ENCODE measurements around the gene KIF1A.
"Not testable (repeated sequence)": the region's sequence is repeated elsewhere in the genome, so short reads cannot be mapped to it uniquely, and the experiment has no call there.

The KIF1A gene

DNA sequence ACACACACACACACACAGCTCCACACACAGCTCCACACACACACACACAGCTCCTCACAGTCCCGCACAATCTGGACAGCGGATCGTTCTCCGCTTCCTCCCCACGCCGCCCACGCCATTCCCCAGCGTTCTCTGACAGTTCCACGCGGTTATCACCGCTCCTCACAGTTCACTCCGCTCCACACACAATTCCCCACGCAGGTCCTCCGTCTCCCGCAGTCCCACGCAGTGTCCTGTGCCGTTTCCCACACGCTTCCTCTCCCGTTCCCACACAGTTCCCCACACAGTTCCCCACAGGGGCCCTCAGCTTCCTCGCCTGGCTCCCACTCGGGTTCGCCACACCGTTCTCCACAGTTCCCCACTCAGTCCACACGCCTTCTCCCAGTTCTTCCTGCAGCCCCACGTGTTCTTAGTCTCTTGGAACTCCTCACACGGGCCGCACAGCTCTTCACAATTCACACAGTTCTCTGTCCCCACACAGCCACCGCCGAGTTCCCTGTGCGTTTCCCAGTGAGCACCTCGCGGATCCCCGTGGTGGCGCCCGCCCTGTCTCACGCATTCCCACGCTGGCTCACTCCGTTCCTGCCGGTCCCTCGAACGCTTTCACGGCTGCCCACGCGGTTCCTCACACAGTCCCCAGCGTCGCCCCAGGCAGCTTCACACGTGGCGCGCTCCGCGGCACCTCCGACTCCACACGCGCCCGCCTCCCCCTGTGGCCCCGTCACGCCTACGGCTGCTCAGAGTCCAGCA is 38.4 kb downstream of the KIF1A start:
- Histone ChIP-seq H3K4me3 (ENCODE audit: low read length) (no peak overlapping the region), H2AFZ (ENCODE audit: low read depth, low read length) (no peak overlapping the region), H3K36me3 (ENCODE audit: insufficient read depth, low read length) (peaks cover 35% of the 10 kb centered on the region), H3K9me3 (ENCODE audit: low read length) (no peaks in the 10 kb centered on the region), H3K4me1 (ENCODE audit: insufficient read depth, low read length) (no peaks in the 10 kb centered on the region), H3K27me3 (ENCODE audit: insufficient read depth, low read length) (no peaks in the 10 kb centered on the region)

GRCh38 chr2:240780023-240780700 is 39.9 kb downstream of the KIF1A start:
- Histone ChIP-seq H3K27me3 (ENCODE audit: insufficient read depth, low read length) (no peaks in the 10 kb centered on the region), H3K4me1 (ENCODE audit: insufficient read depth, low read length) (no peaks in the 10 kb centered on the region), H3K9me3 (ENCODE audit: low read length) (no peaks in the 10 kb centered on the region), H2AFZ (ENCODE audit: low read depth, low read length) (no peak overlapping the region), H3K4me3 (ENCODE audit: low read length) (no peak overlapping the region), H3K36me3 (ENCODE audit: insufficient read depth, low read length) (peaks cover 34% of the 10 kb centered on the region)

DNA sequence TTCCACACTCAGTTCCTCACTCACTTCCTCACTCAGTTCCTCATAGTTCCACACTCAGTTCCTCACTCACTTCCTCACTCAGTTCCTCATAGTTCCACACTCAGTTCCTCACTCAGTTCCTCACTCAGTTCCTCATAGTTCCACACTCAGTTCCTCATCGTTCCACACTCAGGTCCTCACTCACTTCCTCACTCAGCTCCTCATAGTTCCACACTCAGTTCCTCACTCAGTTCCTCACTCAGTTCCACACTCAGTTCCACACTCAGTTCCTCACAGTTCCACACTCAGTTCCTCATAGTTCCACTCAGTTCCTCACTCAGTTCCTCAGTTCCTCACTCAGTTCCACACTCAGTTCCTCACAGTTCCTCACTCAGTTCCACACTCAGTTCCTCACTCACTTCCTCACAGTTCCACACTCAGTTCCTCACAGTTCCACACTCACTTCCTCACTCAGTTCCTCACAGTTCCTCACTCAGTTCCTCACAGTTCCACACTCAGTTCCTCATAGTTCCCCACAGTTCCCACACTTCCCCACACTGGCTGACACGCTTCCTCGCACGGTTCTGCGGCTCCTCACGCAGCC is 40.7 kb downstream of the KIF1A start:
- H3K4me3 ChIP-seq (ENCODE audit: low read length); H3K27me3 ChIP-seq (ENCODE audit: insufficient read depth, low read length); H3K4me1 ChIP-seq (ENCODE audit: insufficient read depth, low read length); H2AFZ ChIP-seq (ENCODE audit: low read depth, low read length); H3K9me3 ChIP-seq (ENCODE audit: low read length): not testable (repeated sequence)
- H3K36me3 ChIP-seq (ENCODE audit: insufficient read depth, low read length), result peaks cover 35% of the 10 kb centered on the region

DNA sequence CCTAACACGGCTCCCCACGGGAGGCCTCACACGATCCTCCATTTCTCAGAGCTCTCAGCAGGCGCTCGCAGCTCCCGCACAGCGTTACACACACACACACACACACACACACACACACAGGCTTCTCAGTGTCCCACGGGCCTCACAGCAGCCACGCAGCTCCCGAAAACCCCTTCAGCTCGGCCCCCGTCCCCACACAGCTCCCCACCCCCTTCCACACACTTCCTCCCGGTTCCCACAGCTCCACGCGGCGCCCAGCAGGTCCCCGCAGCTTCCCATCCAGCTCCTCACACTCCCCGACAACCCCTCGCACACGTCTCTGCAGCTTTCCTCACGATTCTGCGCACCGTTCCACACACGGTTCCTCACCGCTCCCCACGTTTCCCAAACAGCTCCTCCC is 41.6 kb downstream of the KIF1A start:
- Histone ChIP-seq H3K27me3 (ENCODE audit: insufficient read depth, low read length) (no peaks in the 10 kb centered on the region), H3K4me3 (ENCODE audit: low read length) (no peak overlapping the region), H3K9me3 (ENCODE audit: low read length) (no peaks in the 10 kb centered on the region), H3K36me3 (ENCODE audit: insufficient read depth, low read length) (peaks cover 33% of the 10 kb centered on the region), H3K4me1 (ENCODE audit: insufficient read depth, low read length) (no peaks in the 10 kb centered on the region), H2AFZ (ENCODE audit: low read depth, low read length) (no peak overlapping the region)

- H3K36me3 ChIP-seq (ENCODE audit: insufficient read depth, low read length), result peaks cover 36% of the 10 kb centered on the region
- no peak overlapping the region for H3K4me3 ChIP-seq (ENCODE audit: low read length)
- H3K4me1 ChIP-seq (ENCODE audit: insufficient read depth, low read length), result no peaks in the 10 kb centered on the region
- H3K9me3 ChIP-seq (ENCODE audit: low read length), result no peaks in the 10 kb centered on the region
- no peak overlapping the region for H2AFZ ChIP-seq (ENCODE audit: low read depth, low read length)
- H3K27me3 ChIP-seq (ENCODE audit: insufficient read depth, low read length), result no peaks in the 10 kb centered on the region
Observed at GRCh38 chr2:240777456-240778212, 42.4 kb downstream of the KIF1A start.

DNA sequence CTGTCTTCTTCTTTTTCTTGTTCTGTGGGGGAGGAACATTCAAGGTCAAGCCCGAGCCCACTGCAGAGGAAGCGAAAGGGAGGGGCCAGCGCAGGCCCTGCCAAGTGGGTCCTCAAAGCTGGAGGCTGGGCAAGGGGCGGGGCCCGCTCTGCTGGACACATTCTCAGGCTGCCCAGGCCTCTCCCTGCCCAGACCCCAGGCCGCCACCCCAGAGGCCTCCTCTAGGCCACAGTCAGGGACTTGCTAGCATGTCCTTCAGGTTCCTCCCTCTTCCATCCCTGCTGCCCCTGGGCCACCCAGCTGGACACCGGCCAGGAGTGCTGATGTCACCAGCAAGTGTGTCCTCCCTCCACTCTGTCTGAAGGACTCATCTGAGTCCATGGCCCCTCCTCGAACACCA is 44.1 kb downstream of the KIF1A start:
- no peaks in the 10 kb centered on the region for H3K4me1 ChIP-seq (ENCODE audit: insufficient read depth, low read length)
- no peak overlapping the region for H3K4me3 ChIP-seq (ENCODE audit: low read length)
- peaks cover 49% of the 10 kb centered on the region for H3K36me3 ChIP-seq (ENCODE audit: insufficient read depth, low read length)

GRCh38 chr2:240774856-240775255 is 45.2 kb downstream of the KIF1A start:
- Histone ChIP-seq H3K36me3 (ENCODE audit: insufficient read depth, low read length) (peaks cover 59% of the 10 kb centered on the region), H3K27me3 (ENCODE audit: insufficient read depth, low read length) (no peaks in the 10 kb centered on the region), H3K4me1 (ENCODE audit: insufficient read depth, low read length) (no peaks in the 10 kb centered on the region), H3K9me3 (ENCODE audit: low read length) (no peaks in the 10 kb centered on the region), H3K4me3 (ENCODE audit: low read length) (no peak overlapping the region), H2AFZ (ENCODE audit: low read depth, low read length) (no peak overlapping the region)

More for the DNA sequence above, 44.1 kb downstream of the KIF1A start:
- Histone ChIP-seq H3K27me3 (ENCODE audit: insufficient read depth, low read length) (no peaks in the 10 kb centered on the region), H2AFZ (ENCODE audit: low read depth, low read length) (no peak overlapping the region), H3K9me3 (ENCODE audit: low read length) (no peaks in the 10 kb centered on the region)

DNA sequence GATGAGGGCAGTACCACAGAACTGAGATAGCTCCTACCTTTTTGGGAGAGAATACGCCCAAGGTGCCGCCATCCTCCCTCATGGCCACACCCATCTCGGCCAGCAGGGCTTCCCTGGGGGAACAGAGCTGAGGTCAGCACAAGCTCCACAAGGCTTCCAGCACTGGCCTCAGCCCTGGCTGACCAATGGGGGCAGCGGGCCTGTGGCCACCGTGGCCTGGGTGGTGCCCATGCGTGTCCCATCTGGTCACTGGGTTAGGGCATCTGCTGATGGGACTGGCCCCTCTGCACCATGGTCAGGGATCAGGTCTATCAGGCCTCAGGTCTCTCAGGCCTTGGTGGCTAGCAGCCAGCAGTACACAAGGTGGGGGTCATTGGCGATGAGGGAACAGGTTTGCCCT is 50.9 kb downstream of the KIF1A start:
- Histone ChIP-seq H3K36me3 (ENCODE audit: insufficient read depth, low read length) (peaks cover 87% of the 10 kb centered on the region), H3K9me3 (ENCODE audit: low read length) (no peaks in the 10 kb centered on the region), H3K4me3 (ENCODE audit: low read length) (no peak overlapping the region), H3K27me3 (ENCODE audit: insufficient read depth, low read length) (no peaks in the 10 kb centered on the region), H2AFZ (ENCODE audit: low read depth, low read length) (no peak overlapping the region), H3K4me1 (ENCODE audit: insufficient read depth, low read length) (no peaks in the 10 kb centered on the region)

DNA sequence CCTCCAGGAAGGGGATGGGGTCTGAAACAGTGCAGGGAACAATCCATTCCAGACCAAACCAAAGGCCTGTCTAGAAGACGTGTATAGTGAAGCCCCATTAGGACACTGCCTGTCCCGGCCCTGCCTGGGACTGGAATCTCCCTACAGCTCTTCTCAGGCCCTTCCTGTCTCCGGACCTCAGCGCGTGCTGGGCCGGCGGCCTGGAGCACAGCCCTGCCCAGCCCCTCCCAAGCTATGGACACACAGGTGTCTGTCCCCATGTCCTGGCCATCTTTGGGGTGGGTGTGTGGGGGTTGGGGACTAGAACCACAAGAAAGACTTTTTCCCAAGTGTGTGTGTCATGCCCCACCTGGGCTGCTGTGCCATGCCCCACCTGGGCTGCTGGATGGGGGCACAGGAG is 51.8 kb downstream of the KIF1A start:
- H3K4me3 ChIP-seq (ENCODE audit: low read length), result no peak overlapping the region
- H3K9me3 ChIP-seq (ENCODE audit: low read length), result no peaks in the 10 kb centered on the region
- no peak overlapping the region for H2AFZ ChIP-seq (ENCODE audit: low read depth, low read length)
- peaks cover 84% of the 10 kb centered on the region for H3K36me3 ChIP-seq (ENCODE audit: insufficient read depth, low read length)
- H3K27me3 ChIP-seq (ENCODE audit: insufficient read depth, low read length), result no peaks in the 10 kb centered on the region
- no peaks in the 10 kb centered on the region for H3K4me1 ChIP-seq (ENCODE audit: insufficient read depth, low read length)

- Histone ChIP-seq H3K36me3 (ENCODE audit: insufficient read depth, low read length) (peaks cover 81% of the 10 kb centered on the region), H3K4me1 (ENCODE audit: insufficient read depth, low read length) (no peaks in the 10 kb centered on the region)
Observed at GRCh38 chr2:240767341-240767740, 52.7 kb downstream of the KIF1A start.

GRCh38 chr2:240766072-240766471 is 53.9 kb downstream of the KIF1A start:
- H3K36me3 ChIP-seq (ENCODE audit: insufficient read depth, low read length), result peaks cover 83% of the 10 kb centered on the region

More at GRCh38 chr2:240767341-240767740, 52.7 kb downstream of the KIF1A start:
- Histone ChIP-seq H3K27me3 (ENCODE audit: insufficient read depth, low read length) (no peaks in the 10 kb centered on the region), H2AFZ (ENCODE audit: low read depth, low read length) (no peak overlapping the region), H3K9me3 (ENCODE audit: low read length) (no peaks in the 10 kb centered on the region), H3K4me3 (ENCODE audit: low read length) (no peak overlapping the region)

DNA sequence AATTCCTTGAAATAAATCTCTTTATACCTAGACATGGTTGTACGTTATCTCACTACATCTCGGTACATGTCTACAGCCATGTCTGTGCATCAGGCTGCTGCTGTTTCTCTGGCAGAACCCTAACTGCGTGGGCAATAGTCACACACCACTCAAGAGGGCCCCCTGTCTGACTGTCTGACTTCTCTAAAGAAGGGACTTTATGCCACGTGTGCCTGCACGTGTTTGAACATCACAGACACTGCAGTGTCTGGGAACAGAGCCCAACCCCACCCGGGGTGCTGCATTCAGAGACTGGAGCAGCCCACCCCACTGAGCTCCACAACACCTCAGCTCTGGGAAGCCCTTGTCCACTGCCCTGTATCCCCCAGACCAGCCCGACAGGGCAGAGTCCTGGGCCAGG is 55.0 kb downstream of the KIF1A start:
- Histone ChIP-seq H3K27me3 (ENCODE audit: insufficient read depth, low read length) (no peaks in the 10 kb centered on the region), H3K4me1 (ENCODE audit: insufficient read depth, low read length) (no peaks in the 10 kb centered on the region), H3K9me3 (ENCODE audit: low read length) (no peaks in the 10 kb centered on the region), H3K4me3 (ENCODE audit: low read length) (no peak overlapping the region), H3K36me3 (ENCODE audit: insufficient read depth, low read length) (peaks cover 81% of the 10 kb centered on the region), H2AFZ (ENCODE audit: low read depth, low read length) (no peak overlapping the region)

More at GRCh38 chr2:240766072-240766471, 53.9 kb downstream of the KIF1A start:
- Histone ChIP-seq H2AFZ (ENCODE audit: low read depth, low read length) (no peak overlapping the region), H3K4me1 (ENCODE audit: insufficient read depth, low read length) (no peaks in the 10 kb centered on the region), H3K9me3 (ENCODE audit: low read length) (no peaks in the 10 kb centered on the region), H3K4me3 (ENCODE audit: low read length) (no peak overlapping the region), H3K27me3 (ENCODE audit: insufficient read depth, low read length) (no peaks in the 10 kb centered on the region)

DNA sequence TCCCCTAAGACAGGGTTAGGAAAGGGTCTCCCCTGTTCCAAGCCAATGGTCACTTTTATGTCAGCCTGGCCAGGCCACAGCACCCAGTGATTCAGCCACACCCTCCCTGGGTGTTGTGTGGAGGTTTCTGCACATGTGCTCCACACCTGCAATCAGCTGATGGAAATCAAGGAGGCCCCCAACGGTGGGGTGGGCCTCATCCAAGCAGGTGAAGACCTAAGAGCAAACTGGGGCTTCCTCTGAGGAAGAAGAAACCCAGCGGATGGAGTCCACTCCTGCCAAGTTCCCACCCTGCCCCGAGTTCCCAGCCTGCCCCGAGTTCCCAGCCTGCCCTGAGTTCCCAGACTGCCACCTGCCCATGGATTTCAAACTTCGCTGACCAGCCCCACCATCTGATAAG is 55.4 kb downstream of the KIF1A start:
- Histone ChIP-seq H3K36me3 (ENCODE audit: insufficient read depth, low read length) (peaks cover 81% of the 10 kb centered on the region), H3K27me3 (ENCODE audit: insufficient read depth, low read length) (no peaks in the 10 kb centered on the region), H2AFZ (ENCODE audit: low read depth, low read length) (no peak overlapping the region)

More for the DNA sequence above, 55.4 kb downstream of the KIF1A start:
- Histone ChIP-seq H3K4me1 (ENCODE audit: insufficient read depth, low read length) (no peaks in the 10 kb centered on the region), H3K9me3 (ENCODE audit: low read length) (no peaks in the 10 kb centered on the region), H3K4me3 (ENCODE audit: low read length) (no peak overlapping the region)

All from neuron (in vitro differentiated cells).